ENCODE results near the gene LRG1. TPM values are rescaled to one million over a fixed set of nuclear protein-coding genes. Genes with fewer than 3 reads are reported as not detected.

Gene LRG1
- total RNA-seq, 1 donor from 2014 or later, result 14.9 TPM

DNA sequence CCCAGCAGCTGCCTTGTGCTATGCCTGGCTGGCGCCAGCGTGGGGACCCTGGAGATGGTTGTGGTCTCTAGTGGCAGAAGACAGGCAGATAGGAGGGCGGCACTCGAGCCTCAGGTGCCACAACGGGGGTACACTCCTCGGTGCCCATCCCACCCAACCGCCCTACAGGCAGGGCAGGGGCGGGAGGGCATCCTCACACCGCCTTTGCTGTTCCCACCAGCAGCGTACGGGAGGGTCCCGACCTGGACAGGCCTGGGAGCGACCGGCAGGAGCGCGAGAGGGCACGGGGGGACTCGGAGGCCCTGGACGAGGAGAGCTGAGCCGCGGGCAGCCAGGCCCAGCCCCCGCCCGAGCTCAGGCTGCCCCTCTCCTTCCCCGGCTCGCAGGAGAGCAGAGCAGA lies 38.1 kb downstream of the LRG1 start:
- H3K4me3 ChIP-seq, result no peak overlapping the region
- H3K27ac ChIP-seq, result no peak overlapping the region
- no peaks in the 10 kb centered on the region for H3K4me1 ChIP-seq
- H3K9me3 ChIP-seq, result no peaks in the 10 kb centered on the region
- peaks cover 71% of the 10 kb centered on the region for H3K36me3 ChIP-seq
- TF ChIP-seq, protein P1, sequence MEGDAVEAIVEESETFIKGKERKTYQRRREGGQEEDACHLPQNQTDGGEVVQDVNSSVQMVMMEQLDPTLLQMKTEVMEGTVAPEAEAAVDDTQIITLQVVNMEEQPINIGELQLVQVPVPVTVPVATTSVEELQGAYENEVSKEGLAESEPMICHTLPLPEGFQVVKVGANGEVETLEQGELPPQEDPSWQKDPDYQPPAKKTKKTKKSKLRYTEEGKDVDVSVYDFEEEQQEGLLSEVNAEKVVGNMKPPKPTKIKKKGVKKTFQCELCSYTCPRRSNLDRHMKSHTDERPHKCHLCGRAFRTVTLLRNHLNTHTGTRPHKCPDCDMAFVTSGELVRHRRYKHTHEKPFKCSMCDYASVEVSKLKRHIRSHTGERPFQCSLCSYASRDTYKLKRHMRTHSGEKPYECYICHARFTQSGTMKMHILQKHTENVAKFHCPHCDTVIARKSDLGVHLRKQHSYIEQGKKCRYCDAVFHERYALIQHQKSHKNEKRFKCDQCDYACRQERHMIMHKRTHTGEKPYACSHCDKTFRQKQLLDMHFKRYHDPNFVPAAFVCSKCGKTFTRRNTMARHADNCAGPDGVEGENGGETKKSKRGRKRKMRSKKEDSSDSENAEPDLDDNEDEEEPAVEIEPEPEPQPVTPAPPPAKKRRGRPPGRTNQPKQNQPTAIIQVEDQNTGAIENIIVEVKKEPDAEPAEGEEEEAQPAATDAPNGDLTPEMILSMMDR (IDR thresholded peaks at IDR 0.05), result no peak
- DNase-seq, result no peak
- no peak for ATAC-seq
- no peaks in the 10 kb centered on the region for H3K27me3 ChIP-seq (ENCODE audit: low read depth)
- intact Hi-C loops (cut with DNase I), result no loop called here

DNA sequence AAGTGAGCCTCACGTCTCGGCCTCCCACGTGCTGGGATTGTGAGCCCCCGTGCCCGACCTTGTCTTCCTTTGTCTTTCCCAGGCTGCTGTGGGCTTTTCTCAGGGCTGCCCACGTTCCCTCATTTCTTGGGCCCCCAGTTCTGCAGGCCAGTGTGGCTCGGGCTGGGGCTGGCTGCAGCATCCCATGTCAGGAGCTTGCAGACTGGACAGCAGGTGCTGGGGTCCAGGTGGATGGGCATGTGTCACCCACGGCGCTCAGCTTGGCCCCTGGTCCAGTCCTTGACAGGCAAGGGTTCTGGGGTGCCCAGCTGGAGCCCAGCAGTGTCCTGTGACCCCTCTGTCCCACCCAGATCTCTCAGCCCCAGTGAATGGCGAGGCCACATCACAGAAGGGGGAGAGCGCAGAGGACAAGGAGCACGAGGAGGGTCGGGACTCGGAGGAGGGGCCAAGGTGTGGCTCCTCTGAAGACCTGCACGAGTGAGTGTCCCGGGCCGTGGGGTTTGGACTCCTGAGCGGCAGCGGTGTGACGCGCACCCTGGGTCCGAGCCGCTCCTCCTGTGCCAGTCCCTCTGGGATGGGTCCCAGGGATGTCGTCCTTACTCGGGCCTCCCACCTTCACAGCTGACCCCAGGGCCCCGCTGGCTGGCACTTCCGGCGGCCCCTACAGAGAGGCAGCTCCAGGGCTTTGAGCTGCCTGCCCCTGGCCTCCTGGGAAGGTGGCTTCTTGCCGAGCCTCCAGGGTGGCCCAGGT lies 38.8 kb downstream of the LRG1 start:
- TF ChIP-seq, protein P1 (IDR thresholded peaks at IDR 0.05), result no peak
- no peak for ATAC-seq
- no peak overlapping the region for H3K4me3 ChIP-seq

DNA sequence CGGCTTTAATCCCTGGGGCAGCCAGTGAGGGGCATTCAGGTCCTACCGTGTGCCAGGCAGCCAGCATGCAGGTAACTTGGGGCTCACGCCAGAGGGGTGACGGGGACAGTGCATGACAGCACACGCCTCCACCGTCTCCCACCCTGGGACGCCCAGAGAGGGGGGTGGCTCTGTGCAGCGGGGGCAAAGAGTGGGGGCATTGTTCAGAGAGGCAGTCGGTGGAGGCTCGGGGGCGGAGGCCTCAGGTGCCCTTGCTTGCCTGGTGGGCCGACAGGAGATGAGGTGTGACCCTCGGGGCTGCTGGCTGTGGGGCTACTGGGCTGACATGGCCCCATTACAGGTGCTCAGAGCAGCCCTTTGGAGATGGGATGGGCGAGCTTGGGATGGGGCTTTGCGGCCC lies 40.0 kb downstream of the LRG1 start:
- intact Hi-C loops (cut with DNase I), result no loop called here
- H3K4me3 ChIP-seq, result no peak overlapping the region
- no peaks in the 10 kb centered on the region for H3K4me1 ChIP-seq
- no peaks in the 10 kb centered on the region for H3K9me3 ChIP-seq
- H3K27me3 ChIP-seq (ENCODE audit: low read depth), result no peaks in the 10 kb centered on the region
- no peak for DNase-seq
- peaks cover 89% of the 10 kb centered on the region for H3K36me3 ChIP-seq
- ATAC-seq, result no peak
- H3K27ac ChIP-seq, result no peak overlapping the region
- TF ChIP-seq, protein P1 (IDR thresholded peaks at IDR 0.05), result no peak

More for the DNA sequence above, 38.8 kb downstream of the LRG1 start:
- Histone ChIP-seq H3K36me3 (peaks cover 77% of the 10 kb centered on the region), H3K4me1 (no peaks in the 10 kb centered on the region), H3K27ac (no peak overlapping the region), H3K9me3 (no peaks in the 10 kb centered on the region), H3K27me3 (ENCODE audit: low read depth) (no peaks in the 10 kb centered on the region)
- no peak for DNase-seq
- intact Hi-C loops (cut with DNase I), result no loop called here

DNA sequence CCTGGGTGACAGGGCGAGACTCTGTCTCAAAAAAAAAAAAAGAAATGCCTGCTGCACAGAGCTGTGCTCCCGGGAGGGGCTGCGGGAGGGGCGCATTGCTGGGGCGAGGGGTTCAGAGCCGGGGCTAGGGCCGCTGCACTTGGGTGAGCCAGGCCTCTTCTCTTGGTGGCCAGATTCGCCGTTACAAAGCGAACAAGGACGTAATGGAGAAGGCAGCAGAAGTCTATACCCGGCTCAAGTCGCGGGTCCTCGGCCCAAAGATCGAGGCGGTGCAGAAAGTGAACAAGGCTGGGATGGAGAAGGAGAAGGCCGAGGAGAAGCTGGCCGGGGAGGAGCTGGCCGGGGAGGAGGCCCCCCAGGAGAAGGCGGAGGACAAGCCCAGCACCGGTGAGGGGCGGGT lies 40.5 kb downstream of the LRG1 start:
- no peak for ATAC-seq
- no peak for DNase-seq
- intact Hi-C loops (cut with DNase I), result no loop called here
- H3K4me3 ChIP-seq, result no peak overlapping the region
- H3K27ac ChIP-seq, result no peak overlapping the region
- TF ChIP-seq, protein P1 (IDR thresholded peaks at IDR 0.05), result no peak
- H3K27me3 ChIP-seq (ENCODE audit: low read depth), result no peaks in the 10 kb centered on the region
- peaks cover 94% of the 10 kb centered on the region for H3K36me3 ChIP-seq
- no peaks in the 10 kb centered on the region for H3K4me1 ChIP-seq
- no peaks in the 10 kb centered on the region for H3K9me3 ChIP-seq

DNA sequence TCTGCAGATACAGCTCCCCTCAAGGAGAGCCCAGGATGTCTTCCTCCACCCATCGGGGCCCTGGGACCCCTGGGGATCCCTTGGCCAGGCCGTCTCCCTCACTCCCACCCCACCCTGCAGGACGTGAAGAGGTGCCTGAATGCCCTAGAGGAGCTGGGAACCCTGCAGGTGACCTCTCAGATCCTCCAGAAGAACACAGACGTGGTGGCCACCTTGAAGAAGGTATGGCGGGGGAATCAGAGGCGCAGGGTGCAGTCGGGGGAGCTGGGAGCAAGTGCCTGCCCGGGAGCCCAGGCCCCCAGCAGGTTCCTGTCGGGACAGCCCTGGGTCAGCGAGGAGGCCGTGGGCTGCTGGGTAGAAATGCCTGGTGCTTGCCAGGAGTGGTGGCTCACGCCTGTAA lies 41.1 kb downstream of the LRG1 start:
- no peaks in the 10 kb centered on the region for H3K4me1 ChIP-seq
- ATAC-seq (no peak), DNase-seq (no peak)
- no peak overlapping the region for H3K27ac ChIP-seq
- peaks cover 99% of the 10 kb centered on the region for H3K36me3 ChIP-seq
- H3K9me3 ChIP-seq, result no peaks in the 10 kb centered on the region
- no peak overlapping the region for H3K4me3 ChIP-seq
- intact Hi-C loops (cut with DNase I), result no loop called here
- TF ChIP-seq, protein P1 (IDR thresholded peaks at IDR 0.05), result no peak
- no peaks in the 10 kb centered on the region for H3K27me3 ChIP-seq (ENCODE audit: low read depth)
